ENCODE measurements around the gene WFDC1. TPM values are rescaled to one million over a fixed set of nuclear protein-coding genes. Genes with fewer than 3 reads are reported as not detected.

The WFDC1 gene
- total RNA-seq, 2 experiments from 2014 or later, result not detected

- BruUV-seq (replicated peaks), result no TSS peak
- POLR2A ChIA-PET, result no interaction called here
- TF ChIP-seq, protein P1, sequence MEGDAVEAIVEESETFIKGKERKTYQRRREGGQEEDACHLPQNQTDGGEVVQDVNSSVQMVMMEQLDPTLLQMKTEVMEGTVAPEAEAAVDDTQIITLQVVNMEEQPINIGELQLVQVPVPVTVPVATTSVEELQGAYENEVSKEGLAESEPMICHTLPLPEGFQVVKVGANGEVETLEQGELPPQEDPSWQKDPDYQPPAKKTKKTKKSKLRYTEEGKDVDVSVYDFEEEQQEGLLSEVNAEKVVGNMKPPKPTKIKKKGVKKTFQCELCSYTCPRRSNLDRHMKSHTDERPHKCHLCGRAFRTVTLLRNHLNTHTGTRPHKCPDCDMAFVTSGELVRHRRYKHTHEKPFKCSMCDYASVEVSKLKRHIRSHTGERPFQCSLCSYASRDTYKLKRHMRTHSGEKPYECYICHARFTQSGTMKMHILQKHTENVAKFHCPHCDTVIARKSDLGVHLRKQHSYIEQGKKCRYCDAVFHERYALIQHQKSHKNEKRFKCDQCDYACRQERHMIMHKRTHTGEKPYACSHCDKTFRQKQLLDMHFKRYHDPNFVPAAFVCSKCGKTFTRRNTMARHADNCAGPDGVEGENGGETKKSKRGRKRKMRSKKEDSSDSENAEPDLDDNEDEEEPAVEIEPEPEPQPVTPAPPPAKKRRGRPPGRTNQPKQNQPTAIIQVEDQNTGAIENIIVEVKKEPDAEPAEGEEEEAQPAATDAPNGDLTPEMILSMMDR (conservative IDR thresholded peaks at IDR 0.05; ENCODE audit: low read length), result no peak
- TF ChIP-seq EZH2phosphoT487 (IDR thresholded peaks at IDR 0.05; ENCODE audit: borderline replicate concordance, low read depth, low read length), result no peak
- no peaks in the 10 kb centered on the region for H3K36me3 ChIP-seq (ENCODE audit: insufficient read depth, low read length)
- CTCF ChIA-PET (ENCODE audit: unreplicated experiment), result interaction anchor here (0.6 kb wide), 1 partner anchor 45 kb away, joined by 4 read pairs; no protein-coding TSS in a partner anchor
- no peaks in the 10 kb centered on the region for H3K4me1 ChIP-seq (ENCODE audit: insufficient read depth, low read length, poor library complexity, severe bottlenecking)
- no peaks in the 10 kb centered on the region for H3K79me2 ChIP-seq (ENCODE audit: insufficient read depth, low read depth, low read length)
- no peaks in the 10 kb centered on the region for H3K9me3 ChIP-seq (ENCODE audit: low read length)
- intact Hi-C loops (cut with micrococcal nuclease; ENCODE audit: unreplicated experiment), result no loop called here
- no peaks in the 10 kb centered on the region for H4K20me1 ChIP-seq (ENCODE audit: insufficient read depth, low read length)
- no peak overlapping the region for H2AFZ ChIP-seq (ENCODE audit: low read length)
- no peak overlapping the region for H3K4me2 ChIP-seq (ENCODE audit: low read length)
- DNase-seq (ENCODE audit: low spot score), result no peak
- H3K27ac ChIP-seq (ENCODE audit: low read depth, low read length, poor library complexity, severe bottlenecking), result no peak overlapping the region
- H3K4me3 ChIP-seq (ENCODE audit: low read depth, low read length, poor library complexity, severe bottlenecking), result no peak overlapping the region
- H3K9me2 ChIP-seq (ENCODE audit: insufficient read depth, low read length), result no peaks in the 10 kb centered on the region
These were observed 56.2 kb downstream of the WFDC1 start for GRCh38 chr16:84350685-84351400.

DNA sequence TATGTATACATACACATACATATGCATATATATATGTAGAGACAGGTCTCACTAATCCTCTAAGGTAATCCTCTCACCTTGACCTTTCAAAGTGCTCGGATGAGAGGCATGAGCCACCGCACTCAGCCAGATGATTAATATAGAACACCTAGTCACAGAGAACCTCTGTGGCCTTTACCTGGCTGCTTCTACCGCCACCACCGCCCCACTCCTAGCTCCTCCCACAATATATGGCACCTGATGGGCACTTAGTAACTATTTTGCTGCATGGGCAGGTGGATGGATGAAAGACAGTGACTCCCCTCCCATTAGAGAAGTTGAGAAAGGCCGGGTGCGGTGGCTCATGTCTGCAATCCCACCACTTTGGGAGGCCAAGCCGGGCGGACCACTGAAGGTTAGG is 57.0 kb downstream of the WFDC1 start:
- BruUV-seq (replicated peaks), result no TSS peak
- ChIA-PET CTCF (ENCODE audit: unreplicated experiment) (no interaction called here), POLR2A (no interaction called here)
- H3K36me3 ChIP-seq (ENCODE audit: insufficient read depth, low read length), result no peaks in the 10 kb centered on the region
- no peaks in the 10 kb centered on the region for H4K20me1 ChIP-seq (ENCODE audit: insufficient read depth, low read length)
- no peak overlapping the region for H2AFZ ChIP-seq (ENCODE audit: low read length)
- no peak for DNase-seq (ENCODE audit: low spot score)
- no peaks in the 10 kb centered on the region for H3K4me1 ChIP-seq (ENCODE audit: insufficient read depth, low read length, poor library complexity, severe bottlenecking)
- H3K27ac ChIP-seq (ENCODE audit: low read depth, low read length, poor library complexity, severe bottlenecking), result no peak overlapping the region
- H3K9me3 ChIP-seq (ENCODE audit: low read length), result no peaks in the 10 kb centered on the region
- TF ChIP-seq, protein P1 (conservative IDR thresholded peaks at IDR 0.05; ENCODE audit: low read length), result no peak
- TF ChIP-seq EZH2phosphoT487 (IDR thresholded peaks at IDR 0.05; ENCODE audit: borderline replicate concordance, low read depth, low read length), result no peak
- no peaks in the 10 kb centered on the region for H3K9me2 ChIP-seq (ENCODE audit: insufficient read depth, low read length)
- H3K79me2 ChIP-seq (ENCODE audit: insufficient read depth, low read depth, low read length), result no peaks in the 10 kb centered on the region
- H3K4me3 ChIP-seq (ENCODE audit: low read depth, low read length, poor library complexity, severe bottlenecking), result no peak overlapping the region
- H3K4me2 ChIP-seq (ENCODE audit: low read length), result no peak overlapping the region
- intact Hi-C loops (cut with micrococcal nuclease; ENCODE audit: unreplicated experiment), result no loop called here

GRCh38 chr16:84354306-84354705 is 59.6 kb downstream of the WFDC1 start:
- Histone ChIP-seq H3K36me3 (ENCODE audit: insufficient read depth, low read length) (no peaks in the 10 kb centered on the region), H3K79me2 (ENCODE audit: insufficient read depth, low read depth, low read length) (no peaks in the 10 kb centered on the region), H3K4me2 (ENCODE audit: low read length) (no peak overlapping the region), H4K20me1 (ENCODE audit: insufficient read depth, low read length) (no peaks in the 10 kb centered on the region), H3K27ac (ENCODE audit: low read depth, low read length, poor library complexity, severe bottlenecking) (no peak overlapping the region), H2AFZ (ENCODE audit: low read length) (no peak overlapping the region), H3K9me2 (ENCODE audit: insufficient read depth, low read length) (no peaks in the 10 kb centered on the region), H3K4me3 (ENCODE audit: low read depth, low read length, poor library complexity, severe bottlenecking) (no peak overlapping the region), H3K4me1 (ENCODE audit: insufficient read depth, low read length, poor library complexity, severe bottlenecking) (no peaks in the 10 kb centered on the region), H3K9me3 (ENCODE audit: low read length) (no peaks in the 10 kb centered on the region)
- ChIA-PET CTCF (ENCODE audit: unreplicated experiment) (interaction anchor here (0.6 kb wide), 1 partner anchor 208 kb away, joined by 3 read pairs; no protein-coding TSS in a partner anchor), POLR2A (no interaction called here)
- DNase-seq (ENCODE audit: low spot score), result no peak
- intact Hi-C loops (cut with micrococcal nuclease; ENCODE audit: unreplicated experiment), result no loop called here
- no TSS peak for BruUV-seq (replicated peaks)
- no peak for TF ChIP-seq EZH2phosphoT487 (IDR thresholded peaks at IDR 0.05; ENCODE audit: borderline replicate concordance, low read depth, low read length)
- TF ChIP-seq, protein P1 (conservative IDR thresholded peaks at IDR 0.05; ENCODE audit: low read length), result no peak

All from OCI-LY7 (cell line).